Gastroesophageal sphincter (tissue), 3 donors: ENCODE data around the gene PARD6A.

Experiments
- POLR2A ChIP-seq, 2 donors: fragments of 450-650 bp; IDR thresholded peaks; one replicate each; pipeline ENCODE4 v1.6.1; 2017; ENCODE audit warnings: antibody characterized with exemption in 2 of 2, mild to moderate bottlenecking in 2 of 2, moderate library complexity in 1 of 2
- POLR2AphosphoS5 ChIP-seq: sonication (generic); formaldehyde crosslinking; IDR thresholded peaks from one replicate; pipeline ENCODE4 v1.6.1; 2017; ENCODE audit warnings: antibody characterized with exemption
- TF ChIP-seq, protein P1 (sequence below), 4 experiments: fragments of 200-600 bp in 2 of 4; fragments of 450-650 bp in 2 of 4; sonication (generic) in 1 of 4; IDR thresholded peaks; one replicate each; pipeline ENCODE4 v1.5.1; 2017 to 2019; ENCODE audit warnings: antibody characterized with exemption in 4 of 4, mild to moderate bottlenecking in 2 of 4, moderate library complexity in 2 of 4

GRCh38 chr16:67672739-67673662, 12.2 kb downstream of the PARD6A start:
- TF ChIP-seq POLR2AphosphoS5 (no peak), POLR2A (IDR thresholded peaks at IDR 0.05) (no peak)
- TF ChIP-seq, protein P1, sequence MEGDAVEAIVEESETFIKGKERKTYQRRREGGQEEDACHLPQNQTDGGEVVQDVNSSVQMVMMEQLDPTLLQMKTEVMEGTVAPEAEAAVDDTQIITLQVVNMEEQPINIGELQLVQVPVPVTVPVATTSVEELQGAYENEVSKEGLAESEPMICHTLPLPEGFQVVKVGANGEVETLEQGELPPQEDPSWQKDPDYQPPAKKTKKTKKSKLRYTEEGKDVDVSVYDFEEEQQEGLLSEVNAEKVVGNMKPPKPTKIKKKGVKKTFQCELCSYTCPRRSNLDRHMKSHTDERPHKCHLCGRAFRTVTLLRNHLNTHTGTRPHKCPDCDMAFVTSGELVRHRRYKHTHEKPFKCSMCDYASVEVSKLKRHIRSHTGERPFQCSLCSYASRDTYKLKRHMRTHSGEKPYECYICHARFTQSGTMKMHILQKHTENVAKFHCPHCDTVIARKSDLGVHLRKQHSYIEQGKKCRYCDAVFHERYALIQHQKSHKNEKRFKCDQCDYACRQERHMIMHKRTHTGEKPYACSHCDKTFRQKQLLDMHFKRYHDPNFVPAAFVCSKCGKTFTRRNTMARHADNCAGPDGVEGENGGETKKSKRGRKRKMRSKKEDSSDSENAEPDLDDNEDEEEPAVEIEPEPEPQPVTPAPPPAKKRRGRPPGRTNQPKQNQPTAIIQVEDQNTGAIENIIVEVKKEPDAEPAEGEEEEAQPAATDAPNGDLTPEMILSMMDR (IDR thresholded peaks at IDR 0.05) = peak in 3 of 4 experiments; percentile 56 to 70 (median 58)
